Thyroid gland (tissue), 4 donors: ENCODE results near the gene NFATC4.

Source experiments
- POLR2A ChIP-seq, 2 donors: fragments of 450-650 bp; IDR thresholded peaks; one replicate each; pipeline ENCODE4 v1.6.1; 2017; ENCODE audit warnings: antibody characterized with exemption in 2 of 2, mild to moderate bottlenecking in 2 of 2, moderate library complexity in 1 of 2
- TF ChIP-seq, protein P1 (sequence below), 6 experiments: fragments of 200-600 bp in 3 of 6; fragments of 450-650 bp in 3 of 6; sonication (generic) in 3 of 6; IDR thresholded peaks; one replicate each; pipeline ENCODE4 v1.5.1; 2016 to 2019; ENCODE audit warnings: antibody characterized with exemption in 6 of 6, mild to moderate bottlenecking in 2 of 6, inconsistent platforms in 1 of 6, moderate library complexity in 1 of 6

DNA sequence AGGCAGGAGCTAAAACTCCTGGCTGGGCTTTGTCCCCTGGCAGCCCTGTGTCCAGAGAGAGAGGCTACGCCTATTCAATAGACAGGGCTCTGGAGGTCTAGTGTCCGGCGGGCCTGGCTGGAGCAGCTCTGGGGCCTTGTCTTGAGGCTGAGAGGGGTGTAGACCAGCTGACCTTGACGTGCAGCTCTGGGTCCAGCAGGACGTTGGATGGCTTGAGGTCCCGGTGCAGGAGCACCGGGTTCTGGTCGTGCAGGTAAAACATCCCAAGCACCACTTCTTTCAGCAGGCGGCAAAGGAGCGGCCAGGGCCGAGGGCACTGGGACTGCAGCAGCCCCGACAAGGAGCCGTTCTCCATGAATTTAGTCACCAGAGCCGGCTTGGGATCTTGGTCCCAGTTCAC, 29.1 kb upstream of the NFATC4 start:
- TF ChIP-seq, protein P1, sequence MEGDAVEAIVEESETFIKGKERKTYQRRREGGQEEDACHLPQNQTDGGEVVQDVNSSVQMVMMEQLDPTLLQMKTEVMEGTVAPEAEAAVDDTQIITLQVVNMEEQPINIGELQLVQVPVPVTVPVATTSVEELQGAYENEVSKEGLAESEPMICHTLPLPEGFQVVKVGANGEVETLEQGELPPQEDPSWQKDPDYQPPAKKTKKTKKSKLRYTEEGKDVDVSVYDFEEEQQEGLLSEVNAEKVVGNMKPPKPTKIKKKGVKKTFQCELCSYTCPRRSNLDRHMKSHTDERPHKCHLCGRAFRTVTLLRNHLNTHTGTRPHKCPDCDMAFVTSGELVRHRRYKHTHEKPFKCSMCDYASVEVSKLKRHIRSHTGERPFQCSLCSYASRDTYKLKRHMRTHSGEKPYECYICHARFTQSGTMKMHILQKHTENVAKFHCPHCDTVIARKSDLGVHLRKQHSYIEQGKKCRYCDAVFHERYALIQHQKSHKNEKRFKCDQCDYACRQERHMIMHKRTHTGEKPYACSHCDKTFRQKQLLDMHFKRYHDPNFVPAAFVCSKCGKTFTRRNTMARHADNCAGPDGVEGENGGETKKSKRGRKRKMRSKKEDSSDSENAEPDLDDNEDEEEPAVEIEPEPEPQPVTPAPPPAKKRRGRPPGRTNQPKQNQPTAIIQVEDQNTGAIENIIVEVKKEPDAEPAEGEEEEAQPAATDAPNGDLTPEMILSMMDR (IDR thresholded peaks at IDR 0.05), result no peak
- TF ChIP-seq POLR2A (IDR thresholded peaks at IDR 0.05), result no peak
